Astrocyte (in vitro differentiated cells and primary cell): Measurements from ENCODE around the gene RAD51B. TPM values are rescaled to one million over a fixed set of nuclear protein-coding genes. Genes with fewer than 3 reads are reported as not detected.

Source experiments
- DNase-seq: peaks from one replicate; pipeline ENCODE4 v3.0.0-alpha.2; 2010; ENCODE audit warnings: low read depth
- FAIRE-seq: peaks from 2 replicates; lab custom pipeline; 2011; peaks lifted over from hg19 to GRCh38; lab: Jason Lieb, UNC
- H2AFZ ChIP-seq: 2 replicates; pipeline ENCODE4 v1.6.0; 2012; ENCODE audit warnings: low read depth, low read length, inconsistent platforms
- H3K27ac ChIP-seq: 2 replicates; pipeline ENCODE4 v1.5.1; 2011; ENCODE audit warnings: low read depth, low read length, inconsistent platforms
- H3K27me3 ChIP-seq: 2 replicates; pipeline ENCODE4 v1.6.0; 2011; ENCODE audit warnings: low read length, inconsistent platforms; ENCODE audit not compliant: insufficient read depth
- H3K36me3 ChIP-seq: 2 replicates; pipeline ENCODE4 v1.5.1; 2011; ENCODE audit warnings: low read length, inconsistent platforms; ENCODE audit not compliant: insufficient read depth
- H3K4me1 ChIP-seq: 2 replicates; pipeline ENCODE4 v1.5.1; 2011; ENCODE audit warnings: low read length, inconsistent platforms; ENCODE audit not compliant: insufficient read depth
- H3K4me2 ChIP-seq: 2 replicates; pipeline ENCODE4 v1.6.0; 2012; ENCODE audit warnings: low read length, inconsistent platforms
- H3K4me3 ChIP-seq: 2 replicates; pipeline ENCODE4 v1.5.1; 2011; ENCODE audit warnings: low read depth, mild to moderate bottlenecking, low read length, inconsistent platforms; ENCODE audit not compliant: insufficient read depth
- H3K79me2 ChIP-seq: 2 replicates; pipeline ENCODE4 v1.6.0; 2012; ENCODE audit warnings: mild to moderate bottlenecking, low read length, inconsistent platforms; ENCODE audit not compliant: insufficient read depth
- H3K9ac ChIP-seq: 2 replicates; pipeline ENCODE4 v1.6.0; 2012; ENCODE audit warnings: mild to moderate bottlenecking, low read length, inconsistent platforms
- H3K9me3 ChIP-seq: 2 replicates; pipeline ENCODE4 v1.5.1; 2012; ENCODE audit warnings: low read depth, mild to moderate bottlenecking, low read length, inconsistent platforms; ENCODE audit not compliant: insufficient read depth
- H4K20me1 ChIP-seq: 2 replicates; pipeline ENCODE4 v1.6.0; 2012; ENCODE audit warnings: low read length, inconsistent platforms; ENCODE audit not compliant: insufficient read depth
- H3K27ac Mint-ChIP-seq: one replicate; pipeline ENCODE4 v1.8.0; 2021; ENCODE audit warnings: mild to moderate bottlenecking, mixed read lengths; ENCODE audit not compliant: unreplicated experiment
- H3K27me3 Mint-ChIP-seq: one replicate; pipeline ENCODE4 v1.8.0; 2021; ENCODE audit warnings: low read depth, mixed read lengths; ENCODE audit not compliant: unreplicated experiment
- H3K36me3 Mint-ChIP-seq: one replicate; pipeline ENCODE4 v1.8.0; 2021; ENCODE audit warnings: low read depth, mixed read lengths; ENCODE audit not compliant: unreplicated experiment
- H3K4me1 Mint-ChIP-seq: one replicate; pipeline ENCODE4 v1.8.0; 2021; ENCODE audit warnings: low read depth, mixed read lengths; ENCODE audit not compliant: unreplicated experiment
- H3K4me3 Mint-ChIP-seq: one replicate; pipeline ENCODE4 v1.8.0; 2021; ENCODE audit warnings: mild to moderate bottlenecking, moderate library complexity, mixed read lengths; ENCODE audit not compliant: unreplicated experiment
- H3K9me3 Mint-ChIP-seq: one replicate; pipeline ENCODE4 v1.8.0; 2021; ENCODE audit warnings: mild to moderate bottlenecking, mixed read lengths; ENCODE audit not compliant: unreplicated experiment
- EZH2 ChIP-seq: IDR thresholded peaks from 2 replicates; pipeline ENCODE4 v1.6.1; 2012; ENCODE audit warnings: mild to moderate bottlenecking, low read length, inconsistent platforms; ENCODE audit not compliant: insufficient read depth
- total RNA-seq: library from RNA; stranded (reverse); gene quantifications from 2 replicates; pipeline ENCODE4 v1.2.1, GENCODE V29; 2021
- TF ChIP-seq, protein P1 (sequence below): IDR thresholded peaks from 2 replicates; pipeline ENCODE4 v1.5.1; 2011; ENCODE audit warnings: low read depth, mild to moderate bottlenecking, inconsistent platforms, low read length, moderate library complexity; ENCODE audit not compliant: insufficient read depth

RAD51B gene
- total RNA-seq, 1 donor from 2014 or later = 10.8 TPM

DNA sequence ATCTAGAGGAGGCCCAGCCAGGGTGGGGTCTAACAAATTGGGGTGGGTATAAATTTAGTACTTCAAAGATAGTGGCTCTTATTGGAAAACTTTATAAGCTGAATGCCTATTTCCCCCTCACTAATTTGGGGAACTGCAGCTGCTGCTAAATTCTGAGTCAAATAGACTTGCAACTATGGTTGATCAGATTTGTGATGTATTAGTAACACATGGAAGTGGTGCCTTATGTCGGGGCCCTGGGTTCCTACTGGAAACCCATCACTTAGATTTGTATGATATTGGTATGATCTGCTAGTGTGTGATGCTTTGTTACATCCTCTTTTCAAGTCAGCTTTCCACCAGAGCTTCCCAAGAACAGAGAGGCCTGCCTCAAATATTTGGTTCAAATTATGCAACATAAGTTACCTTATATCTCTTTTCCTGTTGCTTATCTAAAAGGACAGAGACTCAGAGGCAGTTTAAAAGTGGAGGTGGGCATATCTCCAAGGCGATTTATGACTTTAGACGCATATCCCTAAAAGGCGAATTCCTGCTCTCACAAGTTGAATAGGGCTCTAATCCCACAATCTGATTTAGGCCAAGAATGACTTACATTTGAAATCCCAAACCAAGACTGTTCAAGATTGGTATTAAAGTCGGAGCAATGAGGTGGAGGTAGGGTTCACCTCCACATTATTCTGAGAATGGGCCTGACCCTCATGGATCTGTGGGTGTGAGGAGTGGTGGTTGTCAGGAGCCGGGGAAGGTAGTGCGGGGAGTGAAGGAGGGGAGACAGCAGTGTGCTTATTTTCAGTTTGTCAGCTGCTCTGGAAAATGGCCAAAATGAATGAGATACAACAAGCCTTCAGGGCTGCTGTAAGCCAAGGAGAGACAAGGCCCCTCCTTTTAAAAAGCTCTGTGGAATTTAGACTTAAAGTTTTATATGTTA lies 425.8 kb downstream of the RAD51B start:
- no peak overlapping the region for H3K4me3 ChIP-seq
- Mint-ChIP-seq H3K27me3 (no peaks in the 10 kb centered on the region), H3K9me3 (no peaks in the 10 kb centered on the region), H3K36me3 (no peaks in the 10 kb centered on the region), H3K4me1 (peaks cover 56% of the 10 kb centered on the region), H3K4me3 (no peak overlapping the region), H3K27ac (peak overlapping the region; percentile 79)
- no peaks in the 10 kb centered on the region for H4K20me1 ChIP-seq
- H3K9me3 ChIP-seq = no peaks in the 10 kb centered on the region
- no peak overlapping the region for H3K27ac ChIP-seq
- H3K4me1 ChIP-seq = peaks cover 33% of the 10 kb centered on the region
- FAIRE-seq = no peak
- no peak overlapping the region for H3K9ac ChIP-seq
- no peak for TF ChIP-seq EZH2
- TF ChIP-seq, protein P1, sequence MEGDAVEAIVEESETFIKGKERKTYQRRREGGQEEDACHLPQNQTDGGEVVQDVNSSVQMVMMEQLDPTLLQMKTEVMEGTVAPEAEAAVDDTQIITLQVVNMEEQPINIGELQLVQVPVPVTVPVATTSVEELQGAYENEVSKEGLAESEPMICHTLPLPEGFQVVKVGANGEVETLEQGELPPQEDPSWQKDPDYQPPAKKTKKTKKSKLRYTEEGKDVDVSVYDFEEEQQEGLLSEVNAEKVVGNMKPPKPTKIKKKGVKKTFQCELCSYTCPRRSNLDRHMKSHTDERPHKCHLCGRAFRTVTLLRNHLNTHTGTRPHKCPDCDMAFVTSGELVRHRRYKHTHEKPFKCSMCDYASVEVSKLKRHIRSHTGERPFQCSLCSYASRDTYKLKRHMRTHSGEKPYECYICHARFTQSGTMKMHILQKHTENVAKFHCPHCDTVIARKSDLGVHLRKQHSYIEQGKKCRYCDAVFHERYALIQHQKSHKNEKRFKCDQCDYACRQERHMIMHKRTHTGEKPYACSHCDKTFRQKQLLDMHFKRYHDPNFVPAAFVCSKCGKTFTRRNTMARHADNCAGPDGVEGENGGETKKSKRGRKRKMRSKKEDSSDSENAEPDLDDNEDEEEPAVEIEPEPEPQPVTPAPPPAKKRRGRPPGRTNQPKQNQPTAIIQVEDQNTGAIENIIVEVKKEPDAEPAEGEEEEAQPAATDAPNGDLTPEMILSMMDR = no peak
- no peaks in the 10 kb centered on the region for H3K79me2 ChIP-seq
- peak; percentile 67 for DNase-seq
- H3K27me3 ChIP-seq = no peaks in the 10 kb centered on the region
- no peak overlapping the region for H3K4me2 ChIP-seq
- no peaks in the 10 kb centered on the region for H3K36me3 ChIP-seq
- no peak overlapping the region for H2AFZ ChIP-seq

DNA sequence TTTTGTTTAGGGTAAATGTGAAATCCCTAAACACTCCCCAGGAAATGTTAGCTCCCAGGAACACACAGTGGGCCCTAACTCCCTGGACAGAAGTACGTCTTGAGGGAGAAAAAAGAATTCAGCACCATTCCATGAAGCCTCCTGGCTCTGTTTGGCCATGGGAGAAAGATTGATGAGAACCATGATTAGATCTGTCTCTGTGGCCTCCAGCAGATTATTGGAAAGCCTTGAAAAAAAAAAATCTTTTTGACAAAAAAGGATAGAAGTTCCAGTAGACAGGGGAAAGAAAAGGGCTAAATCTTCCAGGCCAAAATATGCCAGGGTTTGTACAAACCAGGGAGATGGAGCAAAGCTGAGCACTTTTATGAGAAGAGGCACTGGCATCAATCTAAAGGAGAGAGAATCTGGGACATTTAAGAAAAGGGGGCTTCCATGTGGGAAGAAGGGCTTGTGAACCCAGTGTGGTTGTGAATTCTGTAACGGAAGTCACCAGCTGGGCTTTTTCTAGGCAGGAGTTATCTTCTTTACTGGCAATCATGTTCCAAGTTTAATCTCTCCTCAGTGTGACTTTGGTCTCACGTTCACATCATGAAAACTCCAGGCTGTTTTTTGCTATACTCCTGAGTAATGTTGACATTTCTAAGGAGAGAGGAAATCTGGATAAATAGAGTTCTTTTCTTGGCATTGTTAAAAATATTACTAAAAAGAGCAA lies 426.7 kb downstream of the RAD51B start:
- no peaks in the 10 kb centered on the region for H3K36me3 ChIP-seq
- no peaks in the 10 kb centered on the region for H3K36me3 Mint-ChIP-seq
- H3K27me3 ChIP-seq = no peaks in the 10 kb centered on the region
- H3K79me2 ChIP-seq = no peaks in the 10 kb centered on the region
- peak overlapping the region; percentile 79 for H3K27ac Mint-ChIP-seq
- no peak overlapping the region for H3K27ac ChIP-seq
- TF ChIP-seq, protein P1 = no peak
- no peak for TF ChIP-seq EZH2
- DNase-seq (peak; percentile 71), FAIRE-seq (no peak)
- H3K9ac ChIP-seq = peak overlapping the region; percentile 3
- no peak overlapping the region for H2AFZ ChIP-seq
- H3K27me3 Mint-ChIP-seq = no peaks in the 10 kb centered on the region
- no peaks in the 10 kb centered on the region for H3K9me3 Mint-ChIP-seq
- H4K20me1 ChIP-seq = no peaks in the 10 kb centered on the region
- peaks cover 64% of the 10 kb centered on the region for H3K4me1 Mint-ChIP-seq
- H3K4me2 ChIP-seq = no peak overlapping the region
- no peaks in the 10 kb centered on the region for H3K9me3 ChIP-seq
- H3K4me3 Mint-ChIP-seq = no peak overlapping the region
- H3K4me1 ChIP-seq = peaks cover 39% of the 10 kb centered on the region
- H3K4me3 ChIP-seq = no peak overlapping the region
